Activated CD4-positive, alpha-beta memory T cell treated with anti-CD3 and anti-CD28 coated beads for 36 hours (primary cell): ENCODE results near the gene KIAA1614. TPM values are rescaled to one million over a fixed set of nuclear protein-coding genes. Genes with fewer than 3 reads are reported as not detected.
"Not testable (repeated sequence)": the region's sequence is repeated elsewhere in the genome, so short reads cannot be mapped to it uniquely, and the experiment has no call there.

Experiments used
- CTCF ChIA-PET: fragments of 350-600 bp; sonication (Branson Sonifier 250); formaldehyde crosslinking; loops from one replicate; lab custom pipeline; 2021; ENCODE audit warnings: antibody characterized with exemption, inconsistent platforms; lab: Charles Lee
- POLR2A ChIA-PET: fragments of 350-600 bp; sonication (Branson Sonifier 250); formaldehyde crosslinking; loops from one replicate; lab custom pipeline; 2021; ENCODE audit warnings: antibody characterized with exemption; lab: Charles Lee
- DNase-seq: peaks from one replicate; pipeline ENCODE4 v3.0.0-alpha.2; 2020
- H3K27ac Mint-ChIP-seq: one replicate; pipeline ENCODE4 v1.8.0; 2021; ENCODE audit warnings: mixed read lengths
- H3K27me3 Mint-ChIP-seq: one replicate; pipeline ENCODE4 v1.8.0; 2021; ENCODE audit warnings: mixed read lengths
- H3K36me3 Mint-ChIP-seq: one replicate; pipeline ENCODE4 v1.8.0; 2021; ENCODE audit warnings: mixed read lengths
- H3K4me1 Mint-ChIP-seq: one replicate; pipeline ENCODE4 v1.8.0; 2021; ENCODE audit warnings: low read depth, mixed read lengths
- H3K4me3 Mint-ChIP-seq: one replicate; pipeline ENCODE4 v1.8.0; 2021; ENCODE audit warnings: mild to moderate bottlenecking, mixed read lengths
- H3K9me3 Mint-ChIP-seq: one replicate; pipeline ENCODE4 v1.8.0; 2021; ENCODE audit warnings: mixed read lengths
- intact Hi-C: fragments of 100-400 bp; cut with micrococcal nuclease; formaldehyde crosslinking; loops from one replicate; pipeline ENCODE4 v1.15.1; 2023
- total RNA-seq, 2 experiments: library from RNA; stranded (reverse); gene quantifications; one replicate each; pipeline ENCODE4 v1.2.3, GENCODE V29; 2021

KIAA1614 gene
- total RNA-seq, 2 experiments from 2014 or later: not detected

DNA sequence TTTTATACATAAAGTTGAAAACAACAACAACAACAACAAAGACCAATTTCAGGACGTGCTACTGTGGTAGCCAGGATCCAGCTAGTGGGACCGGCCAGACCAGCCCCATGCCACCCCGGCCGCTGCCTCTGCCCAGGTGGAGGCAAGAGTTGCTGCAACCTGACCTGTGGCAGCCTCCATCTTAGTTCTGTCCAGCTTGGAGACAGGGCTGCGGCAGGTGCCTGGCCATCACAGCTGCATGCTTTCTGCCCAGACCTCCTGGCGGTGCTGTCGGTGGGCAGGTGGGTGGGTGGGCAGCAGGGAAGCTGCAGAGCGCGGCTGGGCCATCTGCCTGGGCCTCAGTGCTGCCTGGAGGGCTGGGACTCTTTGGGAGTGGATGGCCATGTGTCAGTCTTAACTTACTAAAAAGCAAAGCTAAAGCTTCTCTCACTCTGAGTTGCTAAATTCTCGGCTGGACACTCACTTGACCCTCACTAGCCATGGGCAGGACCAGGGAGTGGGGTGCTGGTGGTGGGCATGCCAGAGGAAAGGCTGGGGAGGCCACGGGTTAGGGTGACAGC is 38.6 kb downstream of the KIAA1614 start:
- DNase-seq: no peak
- intact Hi-C loops: no loop called here
- Mint-ChIP-seq H3K4me3 (no peak overlapping the region), H3K27ac (no peak overlapping the region), H3K4me1 (peaks cover 15% of the 10 kb centered on the region), H3K27me3 (no peaks in the 10 kb centered on the region), H3K9me3 (peaks cover 22% of the 10 kb centered on the region), H3K36me3 (peaks cover 33% of the 10 kb centered on the region)
- POLR2A ChIA-PET: no interaction called here
- CTCF ChIA-PET: no interaction called here

- POLR2A ChIA-PET: no interaction called here
Observed at GRCh38 chr1:180951836-180952656, 39.3 kb downstream of the KIAA1614 start.

GRCh38 chr1:180952657-180953013 is 39.9 kb downstream of the KIAA1614 start:
- H3K4me3 Mint-ChIP-seq: no peak overlapping the region
- no peak overlapping the region for H3K27ac Mint-ChIP-seq
- no peak for DNase-seq
- peaks cover 21% of the 10 kb centered on the region for H3K36me3 Mint-ChIP-seq
- intact Hi-C loops: loop anchor here (1.0 kb wide), 1 partner anchor 321 kb away; no protein-coding TSS in a partner anchor
- ChIA-PET CTCF (interaction anchor here (1.1 kb wide), 1 partner anchor 191 kb away, joined by 3 read pairs; no protein-coding TSS in a partner anchor), POLR2A (no interaction called here)
- peaks cover 13% of the 10 kb centered on the region for H3K4me1 Mint-ChIP-seq
- no peaks in the 10 kb centered on the region for H3K27me3 Mint-ChIP-seq
- H3K9me3 Mint-ChIP-seq: peaks cover 8% of the 10 kb centered on the region

More at GRCh38 chr1:180951836-180952656, 39.3 kb downstream of the KIAA1614 start:
- Mint-ChIP-seq H3K4me1 (peaks cover 13% of the 10 kb centered on the region), H3K27me3 (no peaks in the 10 kb centered on the region), H3K9me3 (peaks cover 14% of the 10 kb centered on the region), H3K36me3 (peaks cover 27% of the 10 kb centered on the region), H3K4me3 (no peak overlapping the region), H3K27ac (no peak overlapping the region)
- intact Hi-C loops: loop anchor here (1.0 kb wide), 1 partner anchor 321 kb away; no protein-coding TSS in a partner anchor
- CTCF ChIA-PET: no interaction called here
- DNase-seq: no peak

- no peaks in the 10 kb centered on the region for H3K27me3 Mint-ChIP-seq
- H3K4me1 Mint-ChIP-seq: peaks cover 13% of the 10 kb centered on the region
- ChIA-PET POLR2A (no interaction called here), CTCF (interaction anchor here (1.1 to 1.3 kb wide), 2 partner anchors 188 to 190 kb away, joined by 3 read pairs; no protein-coding TSS in a partner anchor)
- no peak for DNase-seq
- peaks cover 16% of the 10 kb centered on the region for H3K36me3 Mint-ChIP-seq
- peak overlapping the region; percentile 65 for H3K4me3 Mint-ChIP-seq
- no peak overlapping the region for H3K27ac Mint-ChIP-seq
- peaks cover 2% of the 10 kb centered on the region for H3K9me3 Mint-ChIP-seq
- intact Hi-C loops: no loop called here
Observed at GRCh38 chr1:180953291-180954004, 40.8 kb downstream of the KIAA1614 start.

GRCh38 chr1:180954005-180954800 is 41.5 kb downstream of the KIAA1614 start:
- ChIA-PET POLR2A (interaction anchor here (0.6 kb wide), 1 partner anchor 136 kb away, joined by 3 read pairs; no protein-coding TSS in a partner anchor), CTCF (interaction anchor here (1.1 to 1.3 kb wide), 2 partner anchors 188 to 189 kb away, joined by 3 read pairs; no protein-coding TSS in a partner anchor)
- Mint-ChIP-seq H3K27me3 (no peaks in the 10 kb centered on the region), H3K4me3 (peak overlapping the region; percentile 59), H3K9me3 (no peaks in the 10 kb centered on the region), H3K4me1 (peaks cover 8% of the 10 kb centered on the region), H3K36me3 (peaks cover 14% of the 10 kb centered on the region), H3K27ac (no peak overlapping the region)
- DNase-seq: peak; percentile 74
- intact Hi-C loops: no loop called here

DNA sequence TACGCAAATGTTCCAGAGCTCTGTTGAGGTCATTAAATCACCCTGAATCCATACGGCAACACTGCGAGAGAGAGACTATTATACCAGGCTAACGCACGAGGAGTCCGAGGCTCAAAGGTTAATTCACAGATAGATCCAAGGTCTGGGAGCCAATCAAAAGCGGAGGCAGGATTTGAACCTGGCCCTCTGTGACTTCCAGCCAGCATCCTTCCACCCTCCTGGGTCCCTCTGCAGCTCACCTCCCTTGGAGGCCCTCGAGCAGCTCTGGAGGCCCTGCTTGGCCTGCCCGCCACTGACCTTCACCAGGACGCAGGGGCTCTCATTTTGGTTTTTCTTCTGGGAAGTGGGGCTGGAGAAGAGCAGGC is 42.1 kb downstream of the KIAA1614 start:
- intact Hi-C loops: no loop called here
- DNase-seq: no peak
- no peaks in the 10 kb centered on the region for H3K9me3 Mint-ChIP-seq
- H3K4me3 Mint-ChIP-seq: peak overlapping the region; percentile 59
- peaks cover 8% of the 10 kb centered on the region for H3K4me1 Mint-ChIP-seq
- H3K27ac Mint-ChIP-seq: no peak overlapping the region
- ChIA-PET POLR2A (interaction anchor here (0.6 kb wide), 1 partner anchor 135 kb away, joined by 3 read pairs; no protein-coding TSS in a partner anchor), CTCF (no interaction called here)
- no peaks in the 10 kb centered on the region for H3K27me3 Mint-ChIP-seq
- H3K36me3 Mint-ChIP-seq: peaks cover 14% of the 10 kb centered on the region

- ChIA-PET POLR2A (no interaction called here), CTCF (no interaction called here)
- intact Hi-C loops: no loop called here
- H3K36me3 Mint-ChIP-seq: peaks cover 18% of the 10 kb centered on the region
- DNase-seq: no peak
- peaks cover 8% of the 10 kb centered on the region for H3K4me1 Mint-ChIP-seq
- no peak overlapping the region for H3K27ac Mint-ChIP-seq
- no peaks in the 10 kb centered on the region for H3K9me3 Mint-ChIP-seq
- H3K4me3 Mint-ChIP-seq: no peak overlapping the region
- H3K27me3 Mint-ChIP-seq: no peaks in the 10 kb centered on the region
Observed at GRCh38 chr1:180956028-180956640, 43.4 kb downstream of the KIAA1614 start.

- POLR2A ChIA-PET, H3K4me3 Mint-ChIP-seq, intact Hi-C loops, H3K27ac Mint-ChIP-seq, H3K9me3 Mint-ChIP-seq, CTCF ChIA-PET, H3K27me3 Mint-ChIP-seq, DNase-seq, H3K4me1 Mint-ChIP-seq: not testable (repeated sequence)
- H3K36me3 Mint-ChIP-seq: peaks cover 20% of the 10 kb centered on the region
Observed at GRCh38 chr1:180959620-180960019, 46.9 kb downstream of the KIAA1614 start.

DNA sequence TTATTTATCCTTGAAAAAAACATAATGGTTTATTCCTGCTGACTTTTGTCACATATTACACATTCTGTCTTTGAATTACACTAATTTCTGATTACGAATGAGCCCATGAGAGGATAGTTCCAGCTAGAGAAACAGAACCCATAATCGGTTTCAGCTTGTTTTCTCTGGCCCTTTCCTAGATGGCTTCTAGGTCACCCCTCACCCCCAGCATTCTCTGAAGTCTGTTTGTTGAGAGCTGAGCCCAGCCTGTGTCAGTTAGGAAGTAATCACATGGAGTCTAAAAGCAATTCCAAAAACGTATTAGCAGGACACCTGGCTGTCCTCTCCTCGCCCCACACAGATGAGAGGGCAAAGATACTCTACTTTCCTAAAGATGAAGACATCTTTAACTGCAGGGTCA is 48.9 kb downstream of the KIAA1614 start:
- Mint-ChIP-seq H3K9me3 (no peaks in the 10 kb centered on the region), H3K27ac (no peak overlapping the region), H3K4me3 (no peak overlapping the region), H3K27me3 (no peaks in the 10 kb centered on the region), H3K4me1 (no peaks in the 10 kb centered on the region), H3K36me3 (peaks cover 20% of the 10 kb centered on the region)
- POLR2A ChIA-PET: no interaction called here
- no peak for DNase-seq
- intact Hi-C loops: no loop called here
- CTCF ChIA-PET: no interaction called here

DNA sequence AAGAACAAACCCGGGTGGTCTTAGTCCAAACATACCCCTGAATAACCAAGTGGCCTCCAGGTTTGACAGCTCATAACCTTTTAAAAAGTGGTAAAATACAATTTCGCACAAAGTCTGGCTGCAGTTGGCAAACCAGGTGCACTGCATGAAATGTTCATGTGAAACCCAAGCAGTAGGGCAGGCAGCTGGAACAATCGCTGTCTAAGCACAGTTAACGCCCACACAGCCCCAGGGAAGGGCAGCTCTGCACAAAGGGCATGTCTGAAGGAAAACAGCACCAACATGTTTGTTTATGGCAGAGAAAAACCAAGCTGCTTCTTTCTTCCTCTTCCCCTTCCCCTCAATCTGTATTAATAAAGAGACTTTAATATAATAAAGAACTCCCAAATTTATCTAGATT is 49.5 kb downstream of the KIAA1614 start:
- CTCF ChIA-PET: no interaction called here
- H3K9me3 Mint-ChIP-seq: no peaks in the 10 kb centered on the region
- intact Hi-C loops: no loop called here
- H3K4me1 Mint-ChIP-seq: no peaks in the 10 kb centered on the region
- DNase-seq: no peak
- H3K27me3 Mint-ChIP-seq: no peaks in the 10 kb centered on the region
- no peak overlapping the region for H3K4me3 Mint-ChIP-seq
- POLR2A ChIA-PET: no interaction called here
- H3K36me3 Mint-ChIP-seq: peaks cover 20% of the 10 kb centered on the region
- no peak overlapping the region for H3K27ac Mint-ChIP-seq

DNA sequence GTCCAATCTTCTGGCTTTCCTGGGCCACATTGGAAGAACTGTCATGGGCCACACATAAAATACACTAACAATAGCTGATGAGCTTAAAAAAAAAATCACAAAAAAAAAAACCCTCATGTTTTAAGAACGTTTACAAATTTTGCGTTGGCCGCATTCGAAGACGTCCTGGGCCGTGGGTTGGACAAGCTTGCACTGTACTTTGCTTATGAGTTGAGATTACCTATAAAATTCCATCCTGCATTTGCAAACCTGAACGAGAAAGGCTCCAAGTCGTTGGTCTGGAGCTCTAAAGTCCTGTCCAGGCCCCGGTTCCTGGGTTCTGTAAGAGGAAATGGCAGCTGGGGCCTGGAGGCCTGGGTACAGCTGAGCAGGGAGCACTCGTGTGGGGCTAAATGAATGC is 51.4 kb downstream of the KIAA1614 start:
- ChIA-PET POLR2A (no interaction called here), CTCF (no interaction called here)
- no peaks in the 10 kb centered on the region for H3K9me3 Mint-ChIP-seq
- H3K27ac Mint-ChIP-seq: no peak overlapping the region
- H3K36me3 Mint-ChIP-seq: peaks cover 19% of the 10 kb centered on the region
- no peak overlapping the region for H3K4me3 Mint-ChIP-seq
- intact Hi-C loops: no loop called here
- no peak for DNase-seq
- no peaks in the 10 kb centered on the region for H3K4me1 Mint-ChIP-seq
- H3K27me3 Mint-ChIP-seq: no peaks in the 10 kb centered on the region
